Measurements from ENCODE around the gene CCDC85B. TPM values are rescaled to one million over a fixed set of nuclear protein-coding genes. Genes with fewer than 3 reads are reported as not detected.

CCDC85B gene
- total and polyA plus RNA-seq, 2 of the 13 experiments (the other 11 are each of a cell fraction or from before 2014, with no cell fraction given), result 8.2 to 19.5 TPM

- peak; percentile 62 for TF ChIP-seq PAXIP1 (CRISPR knock-in tag; conservative IDR thresholded peaks at IDR 0.05)
- no peak for TF ChIP-seq ZBED4 (CRISPR knock-in tag; IDR thresholded peaks at IDR 0.05; ENCODE audit: borderline replicate concordance)
- TF ChIP-seq BORCS8-MEF2B (CRISPR knock-in tag; IDR thresholded peaks at IDR 0.05), result no peak
- no peak for TF ChIP-seq SATB2 (CRISPR knock-in tag; IDR thresholded peaks at IDR 0.05)
- no peak for TF ChIP-seq CEBPB (IDR thresholded peaks at IDR 0.05; ENCODE audit: borderline replicate concordance, low read depth, low read length)
- TF ChIP-seq RARA (CRISPR knock-in tag; IDR thresholded peaks at IDR 0.05), result peak; percentile 98
- TF ChIP-seq IKZF5 (CRISPR knock-in tag; IDR thresholded peaks at IDR 0.05), result 0 out of 2 replicates have a peak, but pooled peaks have one; percentile 20
- TF ChIP-seq FOXK1 (CRISPR knock-in tag; IDR thresholded peaks at IDR 0.05; ENCODE audit: borderline replicate concordance, low read depth), result 0 out of 2 replicates have a peak, but pooled peaks have one; percentile 22
- TF ChIP-seq RXRA (CRISPR knock-in tag; IDR thresholded peaks at IDR 0.05), result peak; percentile 97
- TF ChIP-seq ZNF333 (CRISPR knock-in tag; IDR thresholded peaks at IDR 0.05; ENCODE audit: borderline replicate concordance), result no peak
- no peak for TF ChIP-seq HDAC6 (IDR thresholded peaks at IDR 0.05; ENCODE audit: low read depth, low read length)
- TF ChIP-seq ZNF746 (CRISPR knock-in tag; IDR thresholded peaks at IDR 0.05), result no peak
- TF ChIP-seq CSRNP1 (CRISPR knock-in tag; IDR thresholded peaks at IDR 0.05), result no peak
- peak in 1 of 2 experiments; percentile 42; a peak in 1 of 4 replicates for TF ChIP-seq REST (IDR thresholded peaks at IDR 0.05; ENCODE audit: borderline replicate concordance in 1 of 2, low read depth in 1 of 2, low read length in 2 of 2)
- peak; percentile 11 for TF ChIP-seq TEAD3 (CRISPR knock-in tag; optimal IDR thresholded peaks at IDR 0.05; ENCODE audit: borderline replicate concordance)
Observed at GRCh38 chr11:65854161-65854592, 36.3 kb upstream of the CCDC85B start (continued).

All from HepG2 (cell line).